Activated CD4-positive, alpha-beta T cell treated with anti-CD3 and anti-CD28 coated beads, Interleukin-10, Interleukin-2, amounts not matched to agents 100 ng/mL and 50 ng/mL, durations not matched to agents 16 hours and 8 hours (primary cell): Measurements from ENCODE around the gene NOC4L.
A peak's percentile ranks its signal among the peaks of the same experiment; 100 is the strongest.
"Not testable (repeated sequence)": the region's sequence is repeated elsewhere in the genome, so short reads cannot be mapped to it uniquely, and the experiment has no call there.

ENCODE experiments used
- DNase-seq: peaks from one replicate; pipeline ENCODE4 v3.0.0-alpha.2; 2020

NOC4L gene

DNA sequence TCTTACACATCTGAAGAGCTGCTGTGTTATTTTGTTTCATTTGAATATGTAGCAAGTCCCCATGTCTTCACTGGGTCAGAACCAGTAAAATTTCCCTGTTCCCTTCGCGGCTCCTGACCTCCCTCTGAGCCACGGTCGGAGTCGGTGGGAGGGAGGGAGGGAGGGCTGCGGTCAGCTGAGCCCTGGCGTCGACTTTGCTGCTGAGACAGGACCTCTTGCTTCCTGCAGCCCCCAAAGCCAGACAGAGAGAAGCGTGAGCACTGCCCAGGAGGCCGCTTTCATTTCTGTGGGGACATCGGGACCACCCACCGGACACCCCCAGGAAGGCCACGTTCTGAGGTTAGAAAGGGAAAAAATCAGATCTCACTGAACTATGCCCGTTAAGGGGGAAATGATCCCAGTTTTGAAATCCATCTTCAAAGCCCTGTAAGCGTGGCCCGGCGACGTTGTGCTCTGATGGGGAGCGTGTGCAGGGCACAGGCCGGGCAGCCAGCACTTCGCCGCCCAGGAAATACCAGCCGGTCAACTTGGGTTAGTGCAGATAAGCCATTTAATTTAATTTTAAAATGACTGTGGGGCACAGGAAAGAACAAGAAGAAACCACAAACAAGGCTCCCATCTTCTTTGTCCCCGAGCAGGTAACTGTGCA lies 42.1 kb downstream of the NOC4L start:
- DNase-seq: no peak

DNA sequence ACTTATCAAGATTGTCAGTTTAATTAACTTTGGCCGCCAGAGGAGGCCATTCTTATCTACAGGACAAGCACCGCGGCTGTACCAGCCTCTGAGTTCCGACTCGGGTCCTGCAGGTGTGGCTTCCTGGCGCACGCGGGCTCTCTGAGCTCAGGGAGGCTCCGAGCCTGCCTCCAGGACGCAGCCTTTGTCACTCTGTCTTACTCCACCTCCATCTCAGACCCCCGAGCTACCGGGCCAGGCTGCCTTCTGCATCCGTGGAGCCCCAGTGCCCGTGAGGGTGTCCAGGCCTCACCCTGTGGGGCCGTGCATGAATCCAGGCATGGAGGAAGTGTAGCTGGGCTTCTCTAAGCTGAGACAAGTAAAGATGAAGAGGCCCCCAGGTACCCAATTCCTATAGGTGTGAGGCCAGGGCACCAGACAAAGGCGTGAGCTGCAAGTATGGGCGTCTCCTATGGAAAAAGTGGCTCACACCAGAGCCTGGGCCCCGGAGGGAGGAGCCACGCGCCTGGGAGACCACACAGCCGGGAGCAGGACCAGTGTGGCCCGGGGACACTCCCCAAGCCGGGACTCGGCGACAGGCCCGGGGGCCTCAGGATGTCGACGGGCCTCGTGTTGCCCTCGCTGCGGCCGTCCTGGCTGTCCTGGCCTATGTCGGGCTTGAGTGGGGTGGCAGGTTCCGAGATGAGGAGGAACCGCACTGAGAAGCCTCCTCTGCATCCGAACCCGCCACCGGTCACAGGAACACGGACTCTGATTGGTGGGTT lies 42.8 kb downstream of the NOC4L start:
- no peak for DNase-seq

DNA sequence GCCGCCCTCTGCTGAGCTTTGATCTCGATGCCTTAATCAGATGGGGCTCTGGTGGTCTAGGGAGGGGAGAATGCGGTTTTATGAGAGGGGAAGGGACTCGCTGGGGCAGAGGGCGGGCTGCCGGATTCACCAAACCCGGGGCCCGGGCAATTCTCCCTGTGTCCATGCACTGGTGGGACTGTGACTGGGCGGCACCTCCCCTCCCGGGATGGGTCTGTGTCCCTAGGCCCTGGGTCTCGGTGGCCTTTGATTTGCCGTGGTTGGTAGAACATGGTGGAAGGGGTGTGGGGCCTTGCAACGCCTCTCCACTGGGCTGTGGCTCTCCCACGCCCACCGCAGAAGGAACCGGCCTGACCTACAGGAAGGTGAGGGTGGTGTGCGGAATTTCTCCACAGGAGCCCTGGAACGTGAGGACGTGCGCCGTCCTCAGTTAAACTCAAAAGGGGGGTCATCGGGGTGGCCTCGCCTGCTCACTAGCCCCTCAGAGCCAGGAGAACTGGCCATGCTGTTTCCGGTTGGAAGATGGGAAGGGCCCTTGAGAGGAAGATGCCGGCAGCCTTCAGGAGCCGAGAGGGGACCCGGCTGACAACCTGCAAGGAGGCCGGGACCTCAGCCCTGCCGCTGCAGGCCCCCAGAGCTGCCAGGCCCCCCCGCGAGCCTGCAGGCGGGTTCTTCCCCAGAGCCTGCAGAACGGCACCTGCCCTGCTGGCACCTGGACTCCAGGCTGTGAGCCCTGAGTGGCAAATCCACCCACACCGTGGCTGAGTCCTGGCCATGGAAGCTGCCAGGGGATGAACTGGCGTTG lies 43.6 kb downstream of the NOC4L start:
- no peak for DNase-seq

DNA sequence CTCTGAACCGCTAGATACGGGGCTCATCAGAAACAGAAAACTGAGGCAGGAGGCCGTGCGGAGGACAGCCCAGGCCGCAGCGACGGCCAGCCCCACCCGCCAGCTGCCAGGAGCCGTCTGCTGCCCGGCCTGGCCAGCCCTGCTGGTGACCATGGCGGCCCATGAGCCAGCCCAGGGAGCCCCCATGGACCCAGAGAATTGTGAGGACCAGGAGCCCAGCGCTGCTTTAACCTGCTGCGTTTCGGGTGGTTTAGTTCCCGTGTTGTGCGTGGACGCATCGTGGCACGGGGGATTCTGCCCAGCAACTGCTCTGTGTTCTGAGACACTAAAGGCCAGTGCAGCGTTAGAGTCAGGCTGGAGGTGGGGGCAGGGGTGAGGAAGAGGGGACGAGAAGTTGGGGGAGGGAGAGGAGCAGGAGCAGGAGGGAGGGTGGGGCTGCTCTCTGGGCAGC lies 44.2 kb downstream of the NOC4L start:
- no peak for DNase-seq

DNA sequence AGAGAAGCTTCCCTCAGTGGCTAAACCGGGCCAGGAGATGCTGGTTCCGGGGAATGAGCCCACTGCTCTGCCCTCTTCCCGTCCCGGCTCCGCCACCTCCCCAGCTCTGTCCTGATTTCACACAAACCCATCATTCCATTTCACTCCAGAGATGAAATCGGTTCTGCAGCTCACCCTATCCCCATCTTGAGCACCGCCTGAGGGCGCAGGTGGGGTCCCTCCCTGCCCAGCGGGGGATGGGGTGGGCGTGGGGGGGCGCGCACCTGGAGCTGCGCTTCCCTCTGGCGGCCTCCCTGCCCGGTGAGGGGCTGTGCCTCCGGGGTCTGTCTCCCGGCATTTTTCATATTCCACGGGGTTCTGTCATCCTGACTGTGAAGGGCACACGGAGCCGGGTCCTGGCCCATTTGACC lies 44.7 kb downstream of the NOC4L start:
- no peak for DNase-seq

DNA sequence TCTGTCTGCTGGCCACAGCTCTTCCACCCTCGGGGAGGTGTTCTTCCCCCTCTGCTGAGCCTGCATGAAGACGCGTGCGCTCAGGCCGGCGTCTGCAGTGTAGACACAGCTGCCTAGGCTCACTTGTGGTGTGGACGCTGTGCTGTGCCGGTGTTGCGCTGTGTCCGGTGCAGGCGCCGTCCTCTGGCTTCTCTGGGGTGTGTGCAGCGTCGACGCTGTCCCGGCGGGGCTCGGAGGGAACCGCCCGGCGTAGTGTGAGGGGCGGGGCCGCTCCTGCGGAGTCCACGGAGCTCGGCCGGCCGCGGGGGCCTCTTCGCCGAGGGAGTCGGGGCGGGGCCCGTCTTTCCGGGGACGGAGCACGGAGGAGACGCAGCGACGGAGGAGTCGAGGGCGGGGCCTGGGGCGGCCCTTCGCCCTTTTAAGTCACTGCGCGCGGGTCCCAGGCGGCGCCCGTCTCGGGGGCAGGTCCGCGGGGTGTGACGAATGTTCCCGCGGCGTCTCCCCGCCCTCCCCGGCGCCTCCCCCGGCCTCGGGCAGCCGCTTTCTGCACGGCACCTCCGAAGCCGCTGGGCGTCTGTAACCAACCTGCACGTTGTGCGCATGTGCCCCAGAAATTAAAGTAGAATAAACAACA lies 45.2 kb downstream of the NOC4L start:
- peak; percentile 96 for DNase-seq

DNA sequence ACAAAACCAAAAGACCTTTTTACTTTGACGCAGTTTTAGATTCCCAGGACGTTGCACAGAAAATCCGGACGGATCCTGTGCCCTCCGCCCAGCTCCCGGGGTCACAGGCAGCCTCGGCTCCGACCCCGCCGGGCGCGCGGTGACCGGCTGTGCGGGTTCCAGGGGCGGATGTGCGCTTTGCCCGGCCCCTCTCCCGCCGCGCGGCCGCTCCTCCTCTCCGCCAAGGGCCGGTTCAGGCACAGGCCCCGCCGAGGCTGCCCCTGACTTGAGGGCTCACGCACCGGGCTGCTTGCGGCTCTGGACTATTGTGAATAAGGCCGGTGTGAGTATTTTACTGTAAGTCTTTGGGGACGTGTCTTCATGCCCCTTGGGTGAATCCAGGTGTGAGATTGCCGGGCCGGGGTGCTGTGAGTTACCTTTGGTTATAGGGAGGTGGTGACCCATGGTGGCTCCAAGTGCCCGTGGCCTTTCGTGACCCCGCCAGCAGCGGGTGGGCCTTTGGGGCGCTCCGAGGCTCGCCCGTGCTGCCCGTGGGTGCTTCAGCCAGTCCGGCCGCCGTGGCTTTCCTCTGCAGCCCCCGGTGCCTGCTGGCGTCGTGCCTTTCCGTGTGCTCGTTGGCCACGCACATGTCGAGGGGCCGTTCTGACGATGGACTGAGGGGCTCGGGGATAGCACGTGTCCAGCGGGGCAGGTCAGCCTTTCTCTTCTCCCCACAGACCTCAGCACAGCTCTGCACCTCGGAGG lies 45.9 kb downstream of the NOC4L start:
- DNase-seq: peak; percentile 18

DNA sequence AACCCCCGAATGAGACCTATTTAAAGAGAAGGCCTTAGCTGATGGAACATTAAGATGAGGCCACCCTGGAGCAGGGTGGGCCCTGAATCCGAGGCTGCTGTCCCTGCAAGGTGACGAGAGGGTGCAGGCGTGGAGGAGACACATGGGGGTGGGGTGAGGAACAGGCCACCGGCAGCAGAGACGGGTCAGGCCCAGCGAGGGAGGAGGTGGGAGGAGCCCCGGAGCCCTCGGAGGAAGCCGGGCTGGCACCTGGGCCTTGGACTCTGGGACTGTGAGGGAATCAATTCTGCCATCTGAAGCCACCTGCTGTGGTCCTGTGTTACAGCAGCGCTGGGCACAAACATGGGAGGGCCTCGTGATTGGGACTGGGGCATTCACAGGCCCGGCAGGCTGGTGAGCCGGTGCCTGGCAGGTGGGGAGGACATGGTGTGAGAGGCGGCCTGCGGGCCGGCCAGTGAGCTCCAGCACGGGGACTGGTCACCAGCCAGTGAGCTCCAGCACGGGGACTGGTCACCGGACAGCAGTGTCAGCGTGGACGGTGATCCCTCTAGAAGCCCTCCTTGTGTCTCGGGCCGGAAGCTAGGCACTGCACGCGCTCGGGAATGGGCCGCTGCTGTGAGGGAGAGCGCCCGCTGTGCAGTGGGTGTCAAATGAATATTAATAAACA lies 46.7 kb downstream of the NOC4L start:
- no peak for DNase-seq

DNA sequence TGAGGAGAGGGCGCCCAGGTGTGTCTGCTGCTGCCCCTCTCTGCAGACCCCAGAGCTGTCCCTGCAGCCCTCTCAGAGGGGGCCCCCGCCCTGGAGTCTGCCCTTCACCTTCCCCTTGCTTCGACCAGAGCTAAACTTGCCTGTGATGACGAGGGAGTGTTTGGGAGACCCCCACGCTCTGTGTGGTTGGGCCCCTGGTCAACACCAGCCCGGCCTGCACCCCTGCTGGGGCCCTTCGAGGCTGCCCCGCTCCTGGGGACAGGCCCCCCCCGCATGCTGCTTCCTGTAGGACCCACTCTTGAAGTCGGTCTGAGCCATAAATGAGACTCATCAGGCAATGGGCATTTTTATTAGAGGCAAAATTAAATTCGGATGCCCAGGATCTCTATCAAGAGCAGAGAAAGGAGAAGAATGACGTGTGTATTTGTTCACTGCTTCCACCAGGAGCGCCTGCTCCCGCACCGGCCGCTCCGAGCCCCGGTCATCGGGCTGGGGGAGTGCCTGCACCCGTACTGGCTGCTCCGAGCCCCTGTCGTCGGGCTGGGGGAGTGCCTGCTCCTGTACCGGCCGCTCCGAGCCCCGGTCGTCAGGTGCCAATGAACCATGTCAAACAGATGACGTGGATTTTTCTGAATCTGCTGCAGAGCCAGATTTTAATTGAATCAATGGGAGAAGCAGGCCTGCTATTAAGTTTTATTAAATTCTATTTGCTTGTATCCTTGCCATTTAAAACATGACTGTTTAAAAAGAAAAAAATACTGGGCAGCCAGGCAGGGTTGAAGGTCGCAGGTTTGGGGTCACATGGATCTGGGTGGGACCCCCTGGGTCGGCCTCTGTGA lies 47.7 kb downstream of the NOC4L start:
- no peak for DNase-seq

DNA sequence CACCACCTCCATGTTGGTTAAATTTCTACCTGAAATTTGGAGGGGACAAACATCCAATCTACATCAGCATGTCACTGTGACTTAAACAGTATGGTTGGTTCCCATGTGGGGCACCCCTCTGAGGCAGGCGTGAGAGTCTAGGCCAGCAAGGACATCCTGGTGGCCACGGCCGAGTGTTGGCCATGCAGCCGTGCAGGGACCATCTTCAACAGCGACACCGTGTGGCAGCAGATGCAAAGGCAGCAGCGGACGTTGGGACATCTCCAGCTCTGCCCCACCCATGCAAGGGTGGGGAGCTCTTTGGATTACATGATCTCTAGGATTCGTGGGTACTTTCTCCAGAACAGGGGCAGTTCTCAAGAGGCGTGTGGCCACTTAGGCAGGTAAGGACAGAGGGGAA lies 49.8 kb downstream of the NOC4L start:
- DNase-seq: no peak

DNA sequence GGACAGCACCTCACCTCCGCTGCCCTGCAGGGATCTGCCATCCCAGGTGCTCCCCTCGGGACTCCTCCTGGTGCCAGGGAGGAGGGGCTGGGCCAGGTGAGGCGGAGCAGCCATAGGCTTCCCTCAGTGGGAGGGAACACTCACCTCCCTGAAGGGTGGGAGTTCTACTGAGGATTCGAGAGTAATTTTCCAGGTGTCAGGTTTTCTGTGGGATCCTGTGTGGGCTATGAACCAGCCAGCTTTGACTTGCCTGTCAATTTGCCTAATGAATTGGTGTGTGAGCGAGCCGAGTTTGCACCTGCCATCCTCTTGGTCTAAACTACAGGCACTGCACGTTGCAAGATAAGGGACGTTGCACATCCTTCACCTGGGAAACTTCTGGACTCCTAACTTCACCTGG lies 50.3 kb downstream of the NOC4L start:
- no peak for DNase-seq

DNA sequence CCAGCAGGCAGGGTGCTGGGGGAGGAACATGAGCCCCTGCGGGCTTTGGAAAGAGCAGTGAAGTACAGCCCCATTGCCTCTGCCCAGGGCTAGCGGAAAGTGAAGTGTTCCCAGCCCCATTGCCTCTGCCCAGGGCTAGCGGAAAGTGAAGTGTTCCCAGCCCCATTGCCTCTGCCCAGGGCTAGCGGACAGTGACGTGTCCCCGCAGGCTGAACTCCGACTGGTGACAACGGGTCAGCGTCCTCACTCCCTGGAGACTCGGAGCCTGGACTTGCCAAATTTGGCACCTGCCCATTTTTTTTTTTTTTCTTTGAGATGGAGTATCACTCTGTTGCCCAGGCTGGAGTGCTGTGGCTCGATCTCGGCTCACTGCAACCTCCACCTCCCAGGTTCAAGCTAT lies 51.0 kb downstream of the NOC4L start:
- not testable (repeated sequence) for DNase-seq

DNA sequence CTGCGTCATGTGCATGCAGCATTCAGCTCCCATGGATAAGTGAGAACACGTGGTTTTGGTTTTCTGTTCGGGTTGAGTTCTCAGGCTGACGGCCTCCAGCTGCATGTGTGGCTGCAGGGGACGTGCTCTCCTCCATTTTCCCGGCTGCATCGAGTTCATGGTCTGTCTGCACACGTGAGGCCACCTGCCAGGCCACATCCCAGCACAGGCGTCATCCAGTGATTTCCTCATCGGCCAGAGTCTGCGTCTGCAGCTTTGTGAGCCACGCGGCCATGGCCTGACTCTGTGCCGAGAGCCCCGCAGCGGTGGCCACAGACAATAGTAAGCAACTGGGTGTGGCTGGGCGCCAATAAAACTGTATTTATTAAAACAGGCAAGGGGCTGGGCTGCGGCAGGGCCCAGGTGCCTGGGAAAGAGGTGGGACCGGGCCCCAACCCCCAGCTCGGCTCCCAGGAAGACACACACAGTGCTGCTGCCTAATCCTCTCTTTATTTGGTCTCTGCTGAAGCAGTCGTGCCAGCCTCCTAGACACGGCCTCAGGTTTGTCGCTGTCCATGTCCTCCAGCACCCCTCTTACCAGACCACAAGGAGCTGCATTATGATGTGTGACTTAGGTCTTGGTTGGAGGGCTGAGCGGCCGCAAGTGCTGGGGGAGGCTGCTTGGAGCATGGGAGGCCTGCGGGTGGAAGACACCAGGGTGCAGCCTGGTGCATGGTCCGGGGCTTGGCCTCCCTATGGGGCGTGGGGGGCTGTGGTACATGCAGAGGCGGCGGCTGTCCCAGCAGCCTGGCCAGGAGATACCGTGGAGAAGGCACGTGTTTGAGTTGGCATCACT lies 52.0 kb downstream of the NOC4L start:
- DNase-seq: no peak

DNA sequence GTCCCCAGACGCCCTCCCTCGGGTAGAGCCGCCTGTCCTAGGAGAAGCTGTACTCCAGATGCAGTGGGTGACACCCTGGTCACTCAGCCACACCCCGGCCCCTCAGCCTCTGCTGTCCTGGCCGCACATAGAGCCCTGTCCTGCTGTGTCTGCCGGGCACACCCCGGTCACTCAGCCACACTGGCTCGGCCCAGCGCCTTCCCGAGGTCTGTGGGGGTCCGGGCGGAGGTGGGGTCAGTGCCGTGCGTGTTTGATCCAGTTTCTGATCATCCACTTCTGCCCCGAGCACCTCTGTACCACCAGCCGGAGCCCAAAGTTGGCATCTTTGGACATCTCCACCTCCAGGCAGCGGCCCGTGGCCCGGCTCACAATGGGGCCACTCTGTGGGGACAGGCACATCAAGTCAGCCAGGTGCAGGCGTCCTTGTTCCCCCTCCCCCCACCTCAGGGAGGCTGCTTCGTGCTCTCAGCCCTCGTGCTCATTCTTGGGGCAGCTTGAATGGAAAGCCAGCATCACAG lies 52.7 kb downstream of the NOC4L start:
- no peak for DNase-seq

DNA sequence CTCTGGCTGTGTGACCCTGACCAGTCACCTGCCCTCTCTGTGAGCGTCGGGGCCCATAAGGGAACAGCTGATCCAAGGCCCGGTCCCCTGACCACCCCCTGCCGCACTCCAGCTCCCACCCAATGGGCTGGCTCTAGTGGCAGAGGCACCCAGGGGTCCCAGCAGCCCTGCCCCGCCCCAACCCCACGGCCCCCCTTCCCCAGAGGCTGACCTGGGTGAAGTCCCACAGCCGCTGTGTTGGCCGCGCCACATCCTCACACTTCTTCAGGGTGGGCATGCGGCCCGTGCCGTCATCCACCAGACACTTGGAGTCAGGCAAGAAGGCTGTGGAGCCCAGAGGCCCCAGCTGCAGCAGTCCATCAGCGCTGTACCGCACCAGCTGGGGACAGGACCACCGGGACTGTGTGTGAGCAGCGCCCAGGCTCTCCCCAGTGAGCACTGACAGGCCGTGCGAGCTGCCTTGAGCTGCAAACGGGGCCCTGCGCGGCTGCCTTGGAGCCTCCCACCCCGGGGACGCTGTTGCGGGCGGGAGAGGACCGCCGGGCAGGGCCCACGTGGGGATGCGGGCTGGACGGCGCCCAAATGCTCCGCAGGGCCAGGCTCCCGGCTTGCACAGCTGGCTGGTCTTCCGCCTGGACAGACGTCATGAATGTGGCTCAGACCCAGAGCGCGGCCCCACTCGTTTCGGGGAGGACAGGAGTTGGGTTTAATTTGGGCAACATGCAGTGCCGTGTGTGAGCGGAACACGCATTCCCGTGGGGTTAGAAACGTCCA lies 53.5 kb downstream of the NOC4L start:
- no peak for DNase-seq

DNA sequence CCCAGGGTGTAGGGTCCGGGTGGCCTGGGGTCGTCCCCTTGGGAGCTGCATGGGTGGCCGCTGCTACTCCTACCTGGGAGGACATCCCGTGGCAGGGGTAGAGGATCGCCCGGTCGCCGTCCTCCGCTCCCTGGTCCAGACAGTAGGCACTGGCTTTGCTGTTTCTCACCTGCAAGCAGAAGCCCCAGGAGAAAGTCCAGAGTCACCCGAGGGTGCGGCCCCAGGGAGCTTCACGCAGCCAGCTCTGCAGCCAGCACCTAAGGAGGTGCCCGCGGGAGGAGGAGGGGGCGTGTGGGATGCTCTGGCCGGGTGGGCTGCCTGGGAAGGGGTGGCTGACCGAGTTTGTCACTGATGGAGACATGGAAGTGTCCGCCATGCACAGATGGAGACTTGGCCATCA lies 54.8 kb downstream of the NOC4L start:
- no peak for DNase-seq

DNA sequence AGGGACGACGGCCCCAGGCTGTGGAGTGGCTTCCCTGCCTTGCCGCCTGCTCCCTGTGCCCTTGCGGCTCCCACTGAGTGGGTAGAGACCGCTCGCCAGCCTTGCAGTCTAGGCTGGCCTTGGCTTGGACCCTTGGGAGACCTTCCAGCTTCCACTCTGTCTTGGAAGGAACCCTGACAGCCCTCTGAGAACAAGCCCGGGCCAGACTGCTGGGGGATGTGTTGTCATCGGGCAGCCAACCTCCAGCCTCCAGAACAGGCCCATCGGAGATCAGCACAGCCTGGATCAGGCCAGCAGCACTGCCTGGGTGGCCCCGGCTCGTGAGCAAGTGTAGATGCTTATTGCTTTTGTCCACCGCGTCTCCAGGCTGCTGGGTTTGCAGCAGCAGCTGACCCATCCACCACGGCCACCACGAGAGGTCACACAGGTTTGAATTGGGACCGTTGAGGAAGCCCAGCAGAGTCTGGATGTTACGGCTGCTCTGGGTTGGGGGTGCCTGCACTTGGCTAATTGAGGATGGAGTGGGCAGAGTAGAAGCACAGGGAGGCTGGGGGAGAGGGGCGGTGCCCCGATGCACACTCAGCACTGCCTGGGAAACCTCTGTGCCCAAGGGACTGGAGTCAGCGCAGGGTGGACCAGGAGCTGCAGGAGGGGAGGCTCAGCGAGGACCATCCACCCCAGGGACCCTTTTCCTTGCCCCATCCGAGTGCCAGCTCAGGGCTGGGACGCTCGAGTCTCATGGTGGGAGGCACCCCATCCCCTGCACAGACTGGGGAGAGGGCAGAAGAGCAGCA lies 55.5 kb downstream of the NOC4L start:
- DNase-seq: no peak

DNA sequence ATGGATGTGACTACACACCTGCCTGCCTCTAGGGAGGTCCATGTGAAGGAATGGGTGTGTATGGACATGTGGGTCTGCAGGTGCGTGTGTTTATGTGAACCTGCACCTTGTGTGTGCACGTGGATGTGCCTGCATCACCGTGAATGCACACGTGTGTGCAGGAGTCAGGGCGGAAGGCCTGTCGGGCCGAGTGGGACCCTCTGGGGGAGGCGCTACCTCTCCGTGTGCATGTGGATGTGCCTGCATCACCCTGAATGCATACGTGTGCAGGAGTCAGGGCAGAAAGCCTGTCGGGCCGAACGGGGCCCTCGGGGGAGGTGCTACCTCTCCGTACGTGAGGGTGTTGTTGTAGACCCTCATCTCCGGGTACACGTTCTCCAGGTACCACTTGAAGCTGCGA lies 56.5 kb downstream of the NOC4L start:
- DNase-seq: no peak
